HG02623 (cell line): ENCODE measurements around the gene MRPL1.
"Not testable (repeated sequence)": the region's sequence is repeated elsewhere in the genome, so short reads cannot be mapped to it uniquely, and the experiment has no call there.

Source experiments
- ATAC-seq: cut with Tn5 transposase; IDR thresholded peaks from one replicate; pipeline ENCODE4 v1.9.1; 2021; ENCODE audit warnings: moderate library complexity; ENCODE audit not compliant: unreplicated experiment

MRPL1 gene

GRCh38 chr4:77963004-77963403 lies 100.4 kb downstream of the MRPL1 start:
- ATAC-seq = no peak

GRCh38 chr4:77973657-77974056 lies 111.0 kb downstream of the MRPL1 start:
- not testable (repeated sequence) for ATAC-seq

- not testable (repeated sequence) for ATAC-seq
Observed at GRCh38 chr4:77982900-77983540, 120.4 kb downstream of the MRPL1 start.

- not testable (repeated sequence) for ATAC-seq
Observed at GRCh38 chr4:77983612-77984311, 121.1 kb downstream of the MRPL1 start.

GRCh38 chr4:77989968-77990367 lies 127.3 kb downstream of the MRPL1 start:
- ATAC-seq = no peak

- no peak for ATAC-seq
Observed at GRCh38 chr4:77990456-77990855, 127.8 kb downstream of the MRPL1 start.

GRCh38 chr4:77990904-77991358 lies 128.3 kb downstream of the MRPL1 start:
- no peak for ATAC-seq

GRCh38 chr4:77992581-77992980 lies 130.0 kb downstream of the MRPL1 start:
- ATAC-seq = no peak

- no peak for ATAC-seq
Observed at GRCh38 chr4:77994194-77994721, 131.6 kb downstream of the MRPL1 start.

- no peak for ATAC-seq
Observed at GRCh38 chr4:77996076-77996475, 133.4 kb downstream of the MRPL1 start.

GRCh38 chr4:78001531-78001930 lies 138.9 kb downstream of the MRPL1 start:
- no peak for ATAC-seq

- ATAC-seq = no peak
Observed at GRCh38 chr4:78002260-78002659, 139.6 kb downstream of the MRPL1 start.
